ENCODE data around the gene KNOP1.

Gene KNOP1

DNA sequence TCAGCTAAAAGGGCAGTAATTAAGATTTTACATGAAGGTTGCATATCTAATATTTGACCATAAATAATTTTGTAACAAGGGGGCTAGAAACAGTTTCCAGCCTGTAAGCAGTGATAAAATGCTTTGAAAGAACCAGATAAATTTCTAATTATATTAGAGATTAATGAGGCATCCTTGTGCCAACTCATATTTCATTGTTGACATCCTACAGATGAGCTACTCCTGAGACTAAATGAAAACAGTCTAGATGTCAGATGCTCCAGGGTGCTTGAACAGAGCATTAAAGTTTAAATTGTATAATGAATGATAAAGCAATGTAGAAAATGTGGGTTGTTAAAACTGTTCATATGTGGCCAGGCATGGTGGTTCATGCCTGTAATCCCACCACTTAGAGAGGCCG is 23.3 kb upstream of the KNOP1 start:
- Histone ChIP-seq H4K20me1 (ENCODE audit: insufficient read depth, low read length) (no peaks in the 10 kb centered on the region), H3K9me2 (ENCODE audit: low read depth, low read length) (no peaks in the 10 kb centered on the region), H3K4me1 (ENCODE audit: insufficient read depth, low read length, severe bottlenecking) (no peaks in the 10 kb centered on the region), H3K79me2 (ENCODE audit: insufficient read depth, low read length) (no peaks in the 10 kb centered on the region), H2AFZ (ENCODE audit: low read length) (no peak overlapping the region), H3K4me2 (ENCODE audit: low read length) (no peak overlapping the region), H3K9ac (ENCODE audit: low read length) (no peak overlapping the region), H3K4me3 (ENCODE audit: low read depth, low read length, poor library complexity, severe bottlenecking) (no peak overlapping the region), H3F3A (ENCODE audit: insufficient read depth, low read length) (no peaks in the 10 kb centered on the region), H3K27ac (ENCODE audit: low read depth, low read length, poor library complexity, severe bottlenecking) (no peak overlapping the region), H3K27me3 (ENCODE audit: insufficient read depth, low read length) (no peaks in the 10 kb centered on the region), H3K36me3 (ENCODE audit: insufficient read depth, low read length) (no peaks in the 10 kb centered on the region), H3K9me3 (ENCODE audit: low read length) (no peaks in the 10 kb centered on the region)
- no peak for TF ChIP-seq EZH2 (IDR thresholded peaks at IDR 0.05; ENCODE audit: borderline replicate concordance, low read length)
- TF ChIP-seq, protein P1, sequence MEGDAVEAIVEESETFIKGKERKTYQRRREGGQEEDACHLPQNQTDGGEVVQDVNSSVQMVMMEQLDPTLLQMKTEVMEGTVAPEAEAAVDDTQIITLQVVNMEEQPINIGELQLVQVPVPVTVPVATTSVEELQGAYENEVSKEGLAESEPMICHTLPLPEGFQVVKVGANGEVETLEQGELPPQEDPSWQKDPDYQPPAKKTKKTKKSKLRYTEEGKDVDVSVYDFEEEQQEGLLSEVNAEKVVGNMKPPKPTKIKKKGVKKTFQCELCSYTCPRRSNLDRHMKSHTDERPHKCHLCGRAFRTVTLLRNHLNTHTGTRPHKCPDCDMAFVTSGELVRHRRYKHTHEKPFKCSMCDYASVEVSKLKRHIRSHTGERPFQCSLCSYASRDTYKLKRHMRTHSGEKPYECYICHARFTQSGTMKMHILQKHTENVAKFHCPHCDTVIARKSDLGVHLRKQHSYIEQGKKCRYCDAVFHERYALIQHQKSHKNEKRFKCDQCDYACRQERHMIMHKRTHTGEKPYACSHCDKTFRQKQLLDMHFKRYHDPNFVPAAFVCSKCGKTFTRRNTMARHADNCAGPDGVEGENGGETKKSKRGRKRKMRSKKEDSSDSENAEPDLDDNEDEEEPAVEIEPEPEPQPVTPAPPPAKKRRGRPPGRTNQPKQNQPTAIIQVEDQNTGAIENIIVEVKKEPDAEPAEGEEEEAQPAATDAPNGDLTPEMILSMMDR (IDR thresholded peaks at IDR 0.05; ENCODE audit: low read length) = no peak

DNA sequence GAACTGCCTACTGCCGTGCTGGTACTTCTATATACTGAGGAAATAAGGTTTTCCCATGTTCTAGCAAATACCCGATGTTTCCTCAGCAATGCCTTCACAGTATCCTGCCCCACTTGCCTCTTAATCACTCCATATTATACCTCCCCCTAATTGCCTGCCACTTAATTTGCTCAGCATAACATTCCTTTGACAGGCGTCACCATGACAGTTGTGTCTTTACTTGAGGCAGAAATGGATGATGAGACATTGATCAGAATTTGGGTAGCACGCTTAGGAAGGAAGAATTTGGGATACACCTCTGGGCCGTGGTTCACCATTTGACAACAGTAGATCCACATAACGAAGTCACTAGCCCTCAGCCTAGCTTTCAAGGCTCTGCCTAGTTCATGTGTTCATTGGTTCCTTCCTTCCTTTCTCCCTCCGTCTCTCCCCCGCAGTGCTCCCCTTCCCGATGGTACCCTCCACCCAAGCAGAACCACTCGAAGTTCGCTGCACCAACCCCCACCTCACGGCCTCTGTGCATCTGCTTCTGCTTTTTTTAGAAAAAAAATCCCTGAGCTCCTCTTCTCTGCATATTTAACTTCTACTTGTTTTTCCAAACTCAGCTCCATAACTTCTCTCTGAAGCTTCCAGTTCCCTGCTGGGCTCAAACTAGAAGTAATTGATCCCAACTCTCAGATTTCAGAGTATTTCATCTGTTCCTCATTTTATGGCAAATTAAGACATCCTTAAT is 19.4 kb upstream of the KNOP1 start:
- H3K27me3 ChIP-seq (ENCODE audit: insufficient read depth, low read length) = no peaks in the 10 kb centered on the region
- no peak overlapping the region for H3K4me2 ChIP-seq (ENCODE audit: low read length)
- H3F3A ChIP-seq (ENCODE audit: insufficient read depth, low read length) = no peaks in the 10 kb centered on the region
- H3K79me2 ChIP-seq (ENCODE audit: insufficient read depth, low read length) = no peaks in the 10 kb centered on the region
- H2AFZ ChIP-seq (ENCODE audit: low read length) = no peak overlapping the region
- no peaks in the 10 kb centered on the region for H3K4me1 ChIP-seq (ENCODE audit: insufficient read depth, low read length, severe bottlenecking)
- H4K20me1 ChIP-seq (ENCODE audit: insufficient read depth, low read length) = no peaks in the 10 kb centered on the region
- TF ChIP-seq, protein P1 (IDR thresholded peaks at IDR 0.05; ENCODE audit: low read length) = no peak
- no peak for TF ChIP-seq EZH2 (IDR thresholded peaks at IDR 0.05; ENCODE audit: borderline replicate concordance, low read length)
- H3K9ac ChIP-seq (ENCODE audit: low read length) = no peak overlapping the region
- no peaks in the 10 kb centered on the region for H3K9me3 ChIP-seq (ENCODE audit: low read length)
- no peaks in the 10 kb centered on the region for H3K36me3 ChIP-seq (ENCODE audit: insufficient read depth, low read length)
- no peak overlapping the region for H3K4me3 ChIP-seq (ENCODE audit: low read depth, low read length, poor library complexity, severe bottlenecking)
- H3K27ac ChIP-seq (ENCODE audit: low read depth, low read length, poor library complexity, severe bottlenecking) = no peak overlapping the region
- H3K9me2 ChIP-seq (ENCODE audit: low read depth, low read length) = no peaks in the 10 kb centered on the region

DNA sequence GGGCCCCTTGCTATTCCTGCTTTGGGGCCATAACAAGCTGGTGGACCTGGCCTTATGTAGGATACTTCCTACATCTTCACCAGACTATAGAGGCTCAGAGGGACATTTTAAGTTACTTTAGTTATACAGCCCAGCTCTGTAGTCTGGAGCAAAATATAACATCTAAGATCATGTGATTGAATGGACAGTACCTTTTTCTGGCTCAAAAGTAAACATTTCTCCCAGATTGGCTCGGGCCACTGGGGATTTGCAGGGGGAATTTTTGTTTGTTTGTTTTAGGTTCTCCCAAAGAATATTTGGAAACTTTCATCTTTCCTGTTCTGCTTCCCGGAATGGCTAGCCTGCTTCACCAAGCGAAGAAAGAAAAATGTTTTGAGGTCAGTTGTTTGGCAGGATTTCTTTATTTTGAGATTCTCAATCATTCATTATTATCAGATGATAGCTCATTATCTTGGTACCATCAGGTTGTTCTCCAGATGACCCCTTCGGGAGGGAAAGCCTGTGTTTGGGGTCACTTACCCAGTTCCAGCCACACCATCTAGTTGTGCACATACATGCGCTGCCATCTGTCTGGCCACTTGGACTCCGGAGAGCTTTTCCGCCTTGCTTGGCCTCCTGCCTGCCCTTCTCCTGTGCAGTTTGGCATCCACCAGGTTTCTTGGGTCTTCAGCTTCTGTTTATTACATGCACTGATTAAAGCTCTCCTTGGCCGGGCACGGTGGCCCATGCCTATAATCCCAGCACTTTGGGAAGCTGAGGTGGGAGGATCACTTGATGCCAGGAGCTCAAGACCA is 17.2 kb upstream of the KNOP1 start:
- Histone ChIP-seq H3K9ac (ENCODE audit: low read length) (no peak overlapping the region), H4K20me1 (ENCODE audit: insufficient read depth, low read length) (no peaks in the 10 kb centered on the region), H3K36me3 (ENCODE audit: insufficient read depth, low read length) (no peaks in the 10 kb centered on the region), H3K27ac (ENCODE audit: low read depth, low read length, poor library complexity, severe bottlenecking) (no peak overlapping the region), H3K4me2 (ENCODE audit: low read length) (no peak overlapping the region), H3K4me1 (ENCODE audit: insufficient read depth, low read length, severe bottlenecking) (no peaks in the 10 kb centered on the region), H3F3A (ENCODE audit: insufficient read depth, low read length) (no peaks in the 10 kb centered on the region), H3K4me3 (ENCODE audit: low read depth, low read length, poor library complexity, severe bottlenecking) (no peak overlapping the region), H3K79me2 (ENCODE audit: insufficient read depth, low read length) (no peaks in the 10 kb centered on the region), H3K9me3 (ENCODE audit: low read length) (no peaks in the 10 kb centered on the region), H3K9me2 (ENCODE audit: low read depth, low read length) (no peaks in the 10 kb centered on the region), H2AFZ (ENCODE audit: low read length) (no peak overlapping the region), H3K27me3 (ENCODE audit: insufficient read depth, low read length) (no peaks in the 10 kb centered on the region)
- TF ChIP-seq, protein P1 (IDR thresholded peaks at IDR 0.05; ENCODE audit: low read length) = no peak
- TF ChIP-seq EZH2 (IDR thresholded peaks at IDR 0.05; ENCODE audit: borderline replicate concordance, low read length) = no peak
